Stimulated activated CD8-positive, alpha-beta memory T cell treated with anti-CD3 and anti-CD28 coated beads, Interleukin-4, amount 100 ng/mL, for 48 hours (primary cell): Measurements from ENCODE around the gene PPP1R13B.
"Not testable (repeated sequence)": the region's sequence is repeated elsewhere in the genome, so short reads cannot be mapped to it uniquely, and the experiment has no call there.

ENCODE experiments used
- DNase-seq: peaks from one replicate; pipeline ENCODE4 v3.0.0-alpha.2; 2020

The PPP1R13B gene

GRCh38 chr14:103828315-103828967, 18.9 kb downstream of the PPP1R13B start:
- DNase-seq, result peak; percentile 44

GRCh38 chr14:103825101-103825500, 22.3 kb downstream of the PPP1R13B start:
- no peak for DNase-seq

DNA sequence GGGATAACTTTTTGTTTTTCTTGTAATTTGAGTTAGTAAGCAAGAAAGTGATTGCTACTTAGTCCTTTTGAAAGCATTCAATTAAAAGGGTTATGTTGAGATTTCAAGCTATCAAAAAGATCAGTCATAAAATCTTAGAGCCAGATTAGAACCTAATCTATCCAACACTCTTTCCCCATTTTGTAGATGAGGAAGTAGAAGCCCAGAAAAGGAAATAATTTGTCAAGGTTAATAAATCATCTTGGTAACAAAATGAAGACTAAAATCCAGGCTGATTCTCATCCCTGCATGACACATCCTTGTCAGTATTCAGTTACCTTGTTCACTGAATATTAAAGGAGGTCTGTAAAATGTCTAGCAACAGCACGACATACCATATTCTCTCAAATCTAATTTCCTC, 26.5 kb downstream of the PPP1R13B start:
- DNase-seq, result no peak

DNA sequence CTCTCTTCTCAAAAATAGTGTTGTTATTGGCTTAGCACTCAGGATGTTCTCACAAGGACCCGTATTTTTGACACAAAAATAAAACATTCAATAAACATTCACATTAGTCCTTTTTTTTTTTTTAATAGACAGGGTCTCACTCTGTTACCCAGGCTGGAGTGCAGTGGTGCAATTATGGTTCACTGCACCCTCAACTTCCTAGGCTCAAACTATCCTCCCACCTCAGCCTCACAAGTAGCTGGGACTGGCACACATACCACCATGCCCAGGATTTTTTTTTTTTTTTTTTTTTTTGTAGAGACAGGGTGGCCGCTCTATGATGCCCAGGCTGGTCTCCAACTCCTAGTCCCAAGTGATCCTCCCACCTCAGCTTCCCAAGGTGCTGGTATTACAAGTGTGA, 27.0 kb downstream of the PPP1R13B start:
- DNase-seq, result no peak

- no peak for DNase-seq
Measured at GRCh38 chr14:103819503-103820307, 27.7 kb downstream of the PPP1R13B start.

DNA sequence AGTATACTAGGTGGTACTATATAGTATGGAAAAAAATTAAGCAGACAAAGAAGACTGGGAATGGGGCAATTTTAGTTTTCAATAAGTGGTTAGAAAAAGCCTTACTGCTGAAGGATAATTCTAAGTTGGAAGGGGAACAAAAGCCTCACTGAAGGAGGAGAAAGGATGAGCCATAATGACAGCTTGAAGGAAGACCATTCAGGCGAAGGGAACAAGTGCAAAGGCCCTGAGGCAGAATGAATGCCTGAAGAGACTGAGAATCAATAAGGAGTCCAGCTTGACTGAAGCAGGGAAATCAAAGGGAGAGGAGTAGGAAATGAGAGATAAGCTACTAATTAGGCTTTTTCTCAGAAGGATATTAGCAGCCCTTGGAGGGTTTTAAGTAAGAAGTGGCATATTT, 28.5 kb downstream of the PPP1R13B start:
- no peak for DNase-seq

DNA sequence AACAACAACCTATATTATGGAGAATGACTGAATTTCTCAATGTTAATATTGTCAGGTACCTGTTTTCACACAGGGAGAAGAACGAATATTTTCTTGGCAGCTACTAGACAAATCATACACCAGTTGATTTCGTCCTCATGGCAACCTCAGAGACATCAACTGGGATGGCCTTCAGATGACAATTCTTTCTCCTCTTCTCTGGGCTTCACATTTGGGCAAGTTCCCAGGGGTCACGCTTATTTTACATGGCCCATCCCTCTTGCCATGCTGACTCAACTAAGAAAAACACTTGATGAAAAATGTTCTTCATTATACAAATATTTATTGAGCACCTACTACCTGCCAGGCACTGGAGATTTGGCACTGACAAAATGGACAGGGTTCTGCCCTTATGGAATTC, 29.0 kb downstream of the PPP1R13B start:
- no peak for DNase-seq

- DNase-seq, result no peak
Measured at GRCh38 chr14:103817595-103817994, 29.8 kb downstream of the PPP1R13B start.

GRCh38 chr14:103816991-103817390, 30.4 kb downstream of the PPP1R13B start:
- DNase-seq, result no peak

GRCh38 chr14:103815253-103815652, 32.1 kb downstream of the PPP1R13B start:
- DNase-seq, result no peak

DNA sequence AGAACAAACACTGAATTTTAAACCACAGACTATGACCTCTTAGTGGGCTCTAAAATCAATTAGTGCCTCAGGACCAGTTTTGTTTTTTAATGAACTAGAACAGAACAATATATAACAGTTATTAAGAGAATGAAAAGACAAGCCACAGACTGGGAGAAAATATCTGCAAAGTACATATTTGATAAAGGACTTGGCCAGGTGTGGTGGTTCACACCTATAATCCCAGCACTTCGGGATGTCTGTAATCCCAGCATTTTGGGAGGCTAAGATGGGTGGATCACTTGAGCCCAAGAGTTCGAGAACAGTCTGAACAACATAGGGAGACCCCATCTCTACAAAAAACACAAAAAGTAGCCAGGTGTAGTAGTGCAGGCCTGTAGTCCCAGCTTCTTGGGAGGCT, 36.2 kb downstream of the PPP1R13B start:
- no peak for DNase-seq

DNA sequence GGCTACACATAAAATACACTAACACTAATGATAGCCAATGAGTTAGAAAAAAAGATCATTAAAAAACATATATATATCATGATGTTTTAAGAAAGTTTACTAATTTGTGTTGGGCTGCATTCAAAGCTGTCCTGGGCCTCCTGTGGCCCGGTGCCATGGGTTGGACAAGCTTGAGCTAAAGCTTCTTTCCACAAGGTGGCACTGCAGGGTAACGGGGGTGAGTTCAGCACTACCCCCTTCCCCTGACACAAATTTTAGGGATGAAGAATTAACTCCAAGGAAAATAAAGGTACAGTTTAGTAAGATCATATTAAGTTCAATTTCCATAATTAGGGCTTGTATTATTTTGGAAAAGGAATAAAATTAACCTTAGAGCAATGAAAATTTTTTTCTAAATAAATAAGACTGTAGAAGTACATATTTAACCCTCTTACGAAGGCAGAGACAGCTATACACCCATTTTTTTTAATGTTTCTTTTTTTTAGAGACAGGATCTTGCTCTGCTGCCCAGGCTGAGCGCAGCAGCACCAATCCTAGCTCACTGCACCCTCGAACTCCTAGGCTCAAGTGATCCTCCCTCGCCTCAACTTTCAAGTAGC, 38.9 kb downstream of the PPP1R13B start:
- DNase-seq, result peak; percentile 78

DNA sequence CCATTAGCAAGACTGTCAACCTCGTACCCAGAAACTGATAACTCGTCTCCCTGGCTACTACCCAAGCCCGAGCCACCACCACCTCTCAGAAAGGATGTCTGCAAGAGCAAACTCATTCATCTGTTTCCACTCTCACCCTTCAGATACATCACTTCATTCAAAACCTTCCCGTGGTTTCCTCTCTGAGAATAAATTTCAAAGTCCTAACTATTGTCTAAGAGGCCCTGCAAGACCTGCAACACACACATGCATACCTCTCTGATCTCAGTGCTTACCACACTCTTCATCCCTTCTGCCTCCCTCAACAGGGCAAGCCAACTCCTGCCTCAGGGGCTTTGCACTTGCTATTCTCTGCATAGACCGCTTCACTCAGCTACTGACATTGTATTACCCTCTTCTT, 40.6 kb downstream of the PPP1R13B start:
- DNase-seq, result no peak

GRCh38 chr14:103805708-103806107, 41.7 kb downstream of the PPP1R13B start:
- no peak for DNase-seq

- DNase-seq, result no peak
Measured at GRCh38 chr14:103803661-103804060, 43.7 kb downstream of the PPP1R13B start.

DNA sequence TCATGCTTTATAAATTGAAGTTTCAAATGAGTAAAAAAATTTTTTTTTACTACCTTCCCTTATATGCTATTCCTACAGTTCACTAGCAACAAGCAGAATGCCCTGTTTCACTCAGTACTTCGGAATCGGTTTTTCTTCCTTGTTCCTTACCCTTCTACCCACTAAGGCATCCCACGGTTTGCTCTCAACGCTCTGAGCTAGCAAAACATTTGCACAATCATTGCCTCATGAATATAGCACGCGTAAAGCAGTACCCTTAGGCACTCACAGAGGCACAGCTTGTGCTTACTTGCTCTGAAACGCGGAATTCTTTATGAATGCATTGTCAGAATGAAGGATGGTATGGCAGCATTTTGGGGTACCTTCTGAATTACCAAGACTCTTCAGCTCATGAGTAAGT, 45.0 kb downstream of the PPP1R13B start:
- no peak for DNase-seq

- no peak for DNase-seq
Measured at GRCh38 chr14:103801459-103801858, 45.9 kb downstream of the PPP1R13B start.

GRCh38 chr14:103793192-103793591, 54.2 kb downstream of the PPP1R13B start:
- not testable (repeated sequence) for DNase-seq

DNA sequence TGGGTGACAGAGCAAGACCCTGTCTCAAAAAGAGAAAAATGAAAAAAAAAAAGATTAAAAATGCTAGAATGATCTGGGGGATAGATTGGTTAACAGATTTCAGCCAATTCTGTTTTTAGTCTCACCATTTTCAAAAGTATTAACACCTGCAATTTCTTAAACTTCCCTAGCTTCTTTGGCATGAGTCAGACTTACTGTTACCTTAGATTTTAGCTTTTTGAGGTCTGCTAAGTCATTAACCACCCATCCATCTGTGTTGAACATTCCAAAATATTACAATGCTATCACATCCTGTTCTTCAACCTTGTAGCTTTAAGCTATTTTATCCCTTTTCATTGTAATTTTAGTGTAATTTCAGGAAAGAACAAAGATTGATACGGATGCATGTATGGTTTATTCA, 59.3 kb downstream of the PPP1R13B start:
- DNase-seq, result no peak

- DNase-seq, result no peak
Measured at GRCh38 chr14:103782376-103782775, 65.0 kb downstream of the PPP1R13B start.

DNA sequence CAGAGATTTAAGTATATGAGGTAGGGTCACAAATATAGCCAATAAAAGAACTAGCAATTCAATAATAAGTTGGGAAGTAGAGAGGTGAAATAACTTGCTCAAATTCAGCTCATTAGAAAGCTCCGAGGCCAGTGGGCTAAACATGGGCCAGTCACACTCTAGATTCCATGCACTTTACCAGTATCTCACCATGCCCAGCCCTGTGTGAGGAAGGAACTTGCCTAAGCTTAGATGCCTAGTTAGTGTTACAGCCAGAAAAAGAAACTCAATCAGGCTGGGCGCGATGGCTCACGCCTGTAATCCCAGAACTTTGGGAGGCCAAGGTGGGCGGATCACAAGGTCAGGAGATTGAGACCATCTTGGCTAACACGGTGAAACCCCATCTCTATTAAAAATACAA, 71.1 kb downstream of the PPP1R13B start:
- DNase-seq, result not testable (repeated sequence)

DNA sequence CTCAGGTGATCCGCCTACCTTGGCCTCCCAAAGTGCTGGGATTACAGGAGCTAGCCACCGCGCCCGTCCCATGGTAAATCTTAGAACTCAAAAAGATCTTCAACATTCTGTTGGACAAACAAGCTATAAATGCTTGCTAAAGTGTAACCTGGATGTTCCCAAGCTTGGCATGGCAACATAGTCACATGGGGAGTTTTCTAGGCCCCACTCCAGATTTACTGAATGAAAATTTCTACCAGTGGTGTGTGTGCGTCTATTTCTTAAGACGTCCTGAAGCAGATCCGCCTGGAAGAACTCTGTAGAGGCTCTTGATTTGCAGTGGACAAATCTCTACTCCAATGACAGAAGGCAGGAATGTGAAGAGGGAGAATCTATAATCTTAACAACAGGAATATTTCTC, 71.9 kb downstream of the PPP1R13B start:
- DNase-seq, result no peak

GRCh38 chr14:103773521-103773920, 73.9 kb downstream of the PPP1R13B start:
- no peak for DNase-seq

GRCh38 chr14:103772078-103772712, 75.2 kb downstream of the PPP1R13B start:
- DNase-seq, result no peak
